ENCODE measurements around the gene NMT1.

NMT1 gene

GRCh38 chr17:45135978-45136791, 75.1 kb downstream of the NMT1 start:
- DNase-seq (ENCODE audit: low read depth in 3 of 3) = no peak

GRCh38 chr17:45136846-45137560, 75.9 kb downstream of the NMT1 start:
- DNase-seq (ENCODE audit: low read depth in 3 of 3) = no peak

GRCh38 chr17:45137561-45138305, 76.6 kb downstream of the NMT1 start:
- DNase-seq (ENCODE audit: low read depth in 3 of 3) = no peak

GRCh38 chr17:45138911-45139532, 77.9 kb downstream of the NMT1 start:
- DNase-seq (ENCODE audit: low read depth in 3 of 3) = no peak

GRCh38 chr17:45139533-45139920, 78.4 kb downstream of the NMT1 start:
- no peak for DNase-seq (ENCODE audit: low read depth in 3 of 3)

GRCh38 chr17:45143094-45143670, 82.1 kb downstream of the NMT1 start:
- DNase-seq (ENCODE audit: low read depth in 3 of 3) = no peak

GRCh38 chr17:45143767-45144198, 82.7 kb downstream of the NMT1 start:
- DNase-seq (ENCODE audit: low read depth in 3 of 3) = peak in 1 of 3 experiments; percentile 20

GRCh38 chr17:45144199-45145034, 83.3 kb downstream of the NMT1 start:
- no peak for DNase-seq (ENCODE audit: low read depth in 3 of 3)

GRCh38 chr17:45145035-45145389, 83.9 kb downstream of the NMT1 start:
- no peak for DNase-seq (ENCODE audit: low read depth in 3 of 3)

- no peak for DNase-seq (ENCODE audit: low read depth in 3 of 3)
Observed at GRCh38 chr17:45146166-45146565, 85.0 kb downstream of the NMT1 start.

GRCh38 chr17:45146592-45146889, 85.4 kb downstream of the NMT1 start:
- DNase-seq (ENCODE audit: low read depth in 3 of 3) = no peak

- no peak for DNase-seq (ENCODE audit: low read depth in 3 of 3)
Observed at GRCh38 chr17:45146890-45147580, 85.9 kb downstream of the NMT1 start.

GRCh38 chr17:45147581-45148182, 86.6 kb downstream of the NMT1 start:
- peak; percentile 58 to 61 (median 60) for DNase-seq (ENCODE audit: low read depth in 3 of 3)

GRCh38 chr17:45148183-45149036, 87.3 kb downstream of the NMT1 start, which contains the start of gene HEXIM1:
TSS of gene HEXIM1 (plus strand) at chr17:45148475. CDS start at chr17:45149191, 716 bp downstream.
- DNase-seq (ENCODE audit: low read depth in 3 of 3) = peak; percentile 95 to 99 (median 99)

GRCh38 chr17:45149037-45149668, 88.0 kb downstream of the NMT1 start:
- peak in 2 of 3 experiments; percentile 51 to 59 for DNase-seq (ENCODE audit: low read depth in 3 of 3)

- DNase-seq (ENCODE audit: low read depth in 3 of 3) = no peak
Observed at GRCh38 chr17:45149669-45150664, 88.8 kb downstream of the NMT1 start.
